OCI-LY7 (cell line): ENCODE results near the gene PLAC1. TPM values are rescaled to one million over a fixed set of nuclear protein-coding genes. Genes with fewer than 3 reads are reported as not detected.

Source experiments
- BruUV-seq: library from RNA; stranded (reverse); fragments of 400-500 nt; replicated peaks from 2 replicates; lab custom pipeline; 2021; lab: Mats Ljungman, UMichigan
- CTCF ChIA-PET: fragments of 300-600 bp; sonication (Branson Sonifier 250); formaldehyde crosslinking; loops from one replicate; lab custom pipeline; 2022; ENCODE audit warnings: antibody characterized with exemption; ENCODE audit not compliant: unreplicated experiment; lab: Charles Lee
- POLR2A ChIA-PET: fragments of 300-600 bp; sonication (Branson Sonifier 250); formaldehyde crosslinking; loops from one replicate; lab custom pipeline; 2022; ENCODE audit warnings: antibody characterized with exemption; lab: Charles Lee
- DNase-seq: peaks from one replicate; pipeline ENCODE4 v3.0.0-alpha.2; 2015; ENCODE audit warnings: low spot score
- H2AFZ ChIP-seq: fragments of 200-600 bp; sonication (generic), shearing (Covaris generic); 2 replicates; pipeline ENCODE4 v1.6.1; 2014; ENCODE audit warnings: mild to moderate bottlenecking, antibody characterized with exemption, low read length, moderate library complexity
- H3K27ac ChIP-seq: fragments of 200-600 bp; sonication (generic); 2 replicates; pipeline ENCODE4 v1.5.1; 2014; ENCODE audit warnings: mixed run types, low read depth, mild to moderate bottlenecking, moderate library complexity, low read length, inconsistent platforms; ENCODE audit not compliant: poor library complexity, severe bottlenecking
- H3K36me3 ChIP-seq: fragments of 200-600 bp; sonication (generic); 2 replicates; pipeline ENCODE4 v1.6.1; 2014; ENCODE audit warnings: mild to moderate bottlenecking, antibody characterized with exemption, low read length, moderate library complexity, mixed read lengths; ENCODE audit not compliant: insufficient read depth
- H3K4me1 ChIP-seq: fragments of 200-600 bp; sonication (generic); 2 replicates; pipeline ENCODE4 v1.5.1; 2014; ENCODE audit warnings: mild to moderate bottlenecking, low read length; ENCODE audit not compliant: insufficient read depth, poor library complexity, severe bottlenecking
- H3K4me2 ChIP-seq: fragments of 200-600 bp; sonication (generic); 2 replicates; pipeline ENCODE4 v1.6.1; 2014; ENCODE audit warnings: mild to moderate bottlenecking, low read length
- H3K4me3 ChIP-seq: fragments of 200-600 bp; sonication (generic); 2 replicates; pipeline ENCODE4 v1.5.1; 2014; ENCODE audit warnings: mild to moderate bottlenecking, low read depth, low read length; ENCODE audit not compliant: poor library complexity, severe bottlenecking
- H3K79me2 ChIP-seq: fragments of 200-600 bp; sonication (generic); 2 replicates; pipeline ENCODE4 v1.6.1; 2016; ENCODE audit warnings: low read depth, mild to moderate bottlenecking, low read length, moderate library complexity, mixed read lengths; ENCODE audit not compliant: insufficient read depth
- H3K9me2 ChIP-seq: fragments of 200-600 bp; sonication (generic); 2 replicates; pipeline ENCODE4 v1.6.1; 2016; ENCODE audit warnings: mild to moderate bottlenecking, low read length, mixed read lengths; ENCODE audit not compliant: insufficient read depth
- H3K9me3 ChIP-seq: fragments of 200-600 bp; sonication (generic); 2 replicates; pipeline ENCODE4 v1.6.1; 2014; ENCODE audit warnings: mild to moderate bottlenecking, mixed run types, low read length, mixed read lengths
- H4K20me1 ChIP-seq: fragments of 200-600 bp; sonication (generic); 2 replicates; pipeline ENCODE4 v1.6.1; 2014; ENCODE audit warnings: mild to moderate bottlenecking, antibody characterized with exemption, low read length, moderate library complexity, mixed read lengths; ENCODE audit not compliant: insufficient read depth
- EZH2phosphoT487 ChIP-seq: fragments of 200-600 bp; sonication (generic); IDR thresholded peaks from 2 replicates; pipeline ENCODE4 v1.6.1; 2018; ENCODE audit warnings: low read depth, borderline replicate concordance, mild to moderate bottlenecking, mixed run types, antibody characterized with exemption, low read length, moderate library complexity, mixed read lengths
- intact Hi-C: fragments of 100-400 bp; cut with micrococcal nuclease; formaldehyde crosslinking; loops from one replicate; pipeline ENCODE4 v1.10.0; 2022; ENCODE audit not compliant: unreplicated experiment
- total RNA-seq, 2 experiments: library from RNA; depleted of rRNA in 1 of 2; stranded (reverse); fragments of >200 nt in 1 of 2; shearing (Covaris generic) in 1 of 2; gene quantifications; 2 replicates each; pipeline ENCODE4 v1.2.3, GENCODE V29; 2014 to 2022
- TF ChIP-seq, protein P1 (sequence below): fragments of 200-600 bp; sonication (generic); conservative IDR thresholded peaks from 2 replicates; pipeline ENCODE4 v1.5.1; 2014; ENCODE audit warnings: mild to moderate bottlenecking, antibody characterized with exemption, low read length, moderate library complexity, mixed read lengths

The PLAC1 gene
- total RNA-seq, 2 experiments from 2014 or later = 0.28 TPM; not detected in 1

DNA sequence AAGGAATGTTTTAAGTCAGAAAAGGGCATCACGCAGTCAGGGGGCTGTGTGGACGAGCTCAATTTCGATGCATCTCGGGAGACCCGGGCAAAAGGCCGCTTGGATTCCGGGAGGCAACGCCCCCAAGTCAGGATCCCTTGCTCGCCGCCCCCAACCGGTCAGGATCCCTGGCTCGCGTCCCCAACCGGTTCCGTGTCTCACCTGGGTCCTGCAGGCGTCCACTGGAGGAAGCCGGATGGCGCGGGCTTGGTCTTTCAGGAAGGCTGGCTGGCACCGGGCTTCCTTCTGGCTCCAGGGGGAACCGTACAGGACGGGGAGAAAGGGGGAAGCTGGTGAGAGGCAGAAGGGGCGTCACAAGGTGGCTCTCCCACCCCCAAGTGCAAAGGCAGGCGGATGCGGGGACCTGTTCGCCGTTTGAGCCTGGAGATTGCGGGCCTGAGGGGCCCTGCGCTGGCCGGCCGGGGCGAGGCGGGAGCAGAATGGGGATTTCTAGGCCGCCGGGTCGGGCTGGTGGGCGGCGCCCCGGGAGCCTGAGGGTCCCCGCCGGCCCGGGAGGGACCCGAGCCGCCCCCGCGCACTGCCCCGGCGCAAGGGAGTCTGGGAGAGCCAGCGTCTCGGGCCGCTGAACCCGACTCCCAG, 113.6 kb downstream of the PLAC1 start:
- peaks cover 5% of the 10 kb centered on the region; the same call in 1 of the 2 replicates for H3K79me2 ChIP-seq
- intact Hi-C loops = no loop called here
- no peak for TF ChIP-seq EZH2phosphoT487
- TF ChIP-seq, protein P1, sequence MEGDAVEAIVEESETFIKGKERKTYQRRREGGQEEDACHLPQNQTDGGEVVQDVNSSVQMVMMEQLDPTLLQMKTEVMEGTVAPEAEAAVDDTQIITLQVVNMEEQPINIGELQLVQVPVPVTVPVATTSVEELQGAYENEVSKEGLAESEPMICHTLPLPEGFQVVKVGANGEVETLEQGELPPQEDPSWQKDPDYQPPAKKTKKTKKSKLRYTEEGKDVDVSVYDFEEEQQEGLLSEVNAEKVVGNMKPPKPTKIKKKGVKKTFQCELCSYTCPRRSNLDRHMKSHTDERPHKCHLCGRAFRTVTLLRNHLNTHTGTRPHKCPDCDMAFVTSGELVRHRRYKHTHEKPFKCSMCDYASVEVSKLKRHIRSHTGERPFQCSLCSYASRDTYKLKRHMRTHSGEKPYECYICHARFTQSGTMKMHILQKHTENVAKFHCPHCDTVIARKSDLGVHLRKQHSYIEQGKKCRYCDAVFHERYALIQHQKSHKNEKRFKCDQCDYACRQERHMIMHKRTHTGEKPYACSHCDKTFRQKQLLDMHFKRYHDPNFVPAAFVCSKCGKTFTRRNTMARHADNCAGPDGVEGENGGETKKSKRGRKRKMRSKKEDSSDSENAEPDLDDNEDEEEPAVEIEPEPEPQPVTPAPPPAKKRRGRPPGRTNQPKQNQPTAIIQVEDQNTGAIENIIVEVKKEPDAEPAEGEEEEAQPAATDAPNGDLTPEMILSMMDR = no peak
- H3K4me2 ChIP-seq = no peak overlapping the region
- CTCF ChIA-PET = no interaction called here
- H3K9me2 ChIP-seq = no peaks in the 10 kb centered on the region
- no peak overlapping the region for H3K27ac ChIP-seq
- H2AFZ ChIP-seq = no peak overlapping the region
- H4K20me1 ChIP-seq = no peaks in the 10 kb centered on the region
- H3K36me3 ChIP-seq = no peaks in the 10 kb centered on the region
- peaks cover 24% of the 10 kb centered on the region for H3K4me1 ChIP-seq
- H3K4me3 ChIP-seq = no peak overlapping the region
- no peaks in the 10 kb centered on the region for H3K9me3 ChIP-seq
- no TSS peak for BruUV-seq
- no peak for DNase-seq
- POLR2A ChIA-PET = no interaction called here

DNA sequence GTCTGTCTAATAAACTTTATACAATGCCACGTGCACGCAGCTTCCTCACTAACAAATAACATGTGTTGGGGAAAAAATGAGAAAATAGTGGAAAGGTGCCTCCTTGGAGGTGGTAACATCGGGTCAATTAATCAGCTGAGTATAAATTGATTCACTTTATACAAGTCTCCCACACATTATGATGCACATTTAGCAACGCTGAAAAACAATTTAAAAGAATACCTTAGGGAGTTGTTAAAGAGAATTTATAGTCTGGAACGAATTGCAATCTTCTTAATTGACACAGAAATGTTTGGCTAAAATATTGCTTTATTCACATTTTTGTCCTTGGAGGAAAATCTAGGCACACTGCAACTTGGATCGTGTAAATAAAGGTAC, 114.1 kb downstream of the PLAC1 start:
- peaks cover 23% of the 10 kb centered on the region for H3K4me1 ChIP-seq
- no peak for TF ChIP-seq EZH2phosphoT487
- TF ChIP-seq, protein P1 = no peak
- no peaks in the 10 kb centered on the region for H3K9me3 ChIP-seq
- no peak overlapping the region for H3K4me2 ChIP-seq
- no peak overlapping the region for H3K27ac ChIP-seq
- BruUV-seq = no TSS peak
- no peak overlapping the region for H2AFZ ChIP-seq
- CTCF ChIA-PET = no interaction called here
- H3K36me3 ChIP-seq = no peaks in the 10 kb centered on the region
- DNase-seq = no peak
- no peak overlapping the region for H3K4me3 ChIP-seq
- peaks cover 5% of the 10 kb centered on the region; the same call in 1 of the 2 replicates for H3K79me2 ChIP-seq
- no peaks in the 10 kb centered on the region for H3K9me2 ChIP-seq
- POLR2A ChIA-PET = no interaction called here
- intact Hi-C loops = no loop called here
- no peaks in the 10 kb centered on the region for H4K20me1 ChIP-seq

DNA sequence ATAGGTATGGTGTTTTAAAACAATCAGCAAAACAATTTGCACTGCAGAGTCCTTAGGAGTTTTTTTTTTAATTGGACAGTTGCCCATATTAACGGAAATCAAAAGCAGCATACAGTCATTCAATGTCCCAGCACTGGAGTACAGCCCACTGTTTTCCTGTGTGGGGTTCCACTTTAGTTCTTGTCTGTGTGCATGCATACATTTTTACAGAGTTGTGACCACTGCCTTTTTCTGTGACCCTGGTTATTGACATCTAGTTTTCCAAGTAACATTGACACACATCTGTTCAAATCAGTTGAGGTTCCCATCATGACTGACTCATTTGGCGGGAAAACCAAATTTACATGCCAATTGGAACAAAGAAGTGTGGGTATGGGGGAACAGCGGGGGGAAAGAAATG, 115.0 kb downstream of the PLAC1 start:
- no peaks in the 10 kb centered on the region for H3K36me3 ChIP-seq
- H3K9me2 ChIP-seq = no peaks in the 10 kb centered on the region
- peaks cover 5% of the 10 kb centered on the region; the same call in 1 of the 2 replicates for H3K79me2 ChIP-seq
- no peak for TF ChIP-seq EZH2phosphoT487
- TF ChIP-seq, protein P1 = no peak
- no peak overlapping the region for H3K4me3 ChIP-seq
- peaks cover 22% of the 10 kb centered on the region for H3K4me1 ChIP-seq
- DNase-seq = no peak
- H3K27ac ChIP-seq = no peak overlapping the region
- ChIA-PET CTCF (no interaction called here), POLR2A (no interaction called here)
- no peak overlapping the region for H2AFZ ChIP-seq
- intact Hi-C loops = no loop called here
- no peaks in the 10 kb centered on the region for H4K20me1 ChIP-seq
- no peaks in the 10 kb centered on the region for H3K9me3 ChIP-seq
- H3K4me2 ChIP-seq = no peak overlapping the region
- no TSS peak for BruUV-seq
